Measurements from ENCODE around the gene TMEM119.

Gene TMEM119

DNA sequence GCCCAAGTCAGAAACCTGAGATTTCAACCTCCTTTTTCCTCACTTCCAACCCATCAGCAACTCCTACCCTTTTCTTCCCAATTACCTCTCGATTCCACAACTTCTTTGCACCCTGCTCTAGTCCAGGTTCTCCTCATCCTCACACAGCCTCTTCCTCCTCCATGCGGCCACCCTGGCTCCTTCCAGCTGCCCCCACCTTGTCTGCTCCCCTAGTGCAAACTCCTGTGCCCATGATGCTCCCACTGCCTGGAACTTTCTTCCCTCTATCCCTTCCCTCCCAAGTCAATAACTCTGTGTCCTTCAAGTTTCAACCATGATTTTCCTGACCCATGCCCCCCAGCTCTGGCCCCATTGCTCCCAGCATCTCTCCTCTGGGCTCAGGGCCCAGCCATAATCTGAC is 18.5 kb upstream of the TMEM119 start:
- DNase-seq (ENCODE audit: low spot score) = no peak

GRCh38 chr12:108615918-108616317 is 18.0 kb upstream of the TMEM119 start:
- no peak for DNase-seq (ENCODE audit: low spot score)

GRCh38 chr12:108614639-108615038 is 16.8 kb upstream of the TMEM119 start:
- DNase-seq (ENCODE audit: low spot score) = no peak

DNA sequence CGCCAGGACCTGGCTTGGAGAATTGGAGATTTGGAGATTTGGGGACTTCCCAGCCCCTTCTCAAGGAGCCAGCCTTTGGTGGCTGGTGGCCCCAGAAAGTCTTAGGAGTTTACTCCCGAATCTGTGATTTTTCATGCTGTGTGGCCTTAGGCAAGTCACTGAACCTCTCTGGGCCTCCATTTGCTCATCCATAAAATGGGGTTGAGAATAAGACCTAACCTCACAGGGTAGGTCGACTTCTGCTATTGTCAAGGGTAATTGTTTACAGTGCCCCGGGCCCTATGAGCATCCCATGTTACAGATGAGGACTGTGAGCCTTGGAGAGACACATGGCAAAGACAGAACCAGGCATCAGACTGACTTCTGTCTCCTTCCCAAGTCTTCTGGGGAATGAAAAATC is 16.2 kb upstream of the TMEM119 start:
- DNase-seq (ENCODE audit: low spot score) = no peak

DNA sequence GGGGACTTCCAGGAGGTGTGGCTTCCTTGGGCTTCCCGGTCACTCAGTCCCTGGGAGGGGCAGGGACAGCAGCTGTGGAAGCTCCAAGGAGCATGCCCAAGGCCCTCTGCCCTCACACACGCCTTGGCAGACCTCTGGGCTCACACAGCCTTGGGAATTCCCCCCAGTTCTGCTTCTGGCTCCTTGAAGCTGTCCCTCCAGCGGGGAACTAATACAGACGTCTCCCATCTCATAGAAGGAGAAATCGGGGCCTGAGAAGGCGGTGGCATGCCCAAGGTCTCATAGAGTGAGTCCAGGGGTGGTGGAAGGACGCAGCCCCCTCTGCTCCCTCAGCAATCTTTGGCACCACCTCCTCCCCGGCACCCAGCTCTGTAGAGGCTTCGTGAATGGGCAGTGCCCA is 15.7 kb upstream of the TMEM119 start:
- DNase-seq (ENCODE audit: low spot score) = no peak

GRCh38 chr12:108612788-108613282 is 15.0 kb upstream of the TMEM119 start:
- DNase-seq (ENCODE audit: low spot score) = no peak

- DNase-seq (ENCODE audit: low spot score) = peak; percentile 48
These were observed 14.1 kb upstream of the TMEM119 start for GRCh38 chr12:108611884-108612415.

DNA sequence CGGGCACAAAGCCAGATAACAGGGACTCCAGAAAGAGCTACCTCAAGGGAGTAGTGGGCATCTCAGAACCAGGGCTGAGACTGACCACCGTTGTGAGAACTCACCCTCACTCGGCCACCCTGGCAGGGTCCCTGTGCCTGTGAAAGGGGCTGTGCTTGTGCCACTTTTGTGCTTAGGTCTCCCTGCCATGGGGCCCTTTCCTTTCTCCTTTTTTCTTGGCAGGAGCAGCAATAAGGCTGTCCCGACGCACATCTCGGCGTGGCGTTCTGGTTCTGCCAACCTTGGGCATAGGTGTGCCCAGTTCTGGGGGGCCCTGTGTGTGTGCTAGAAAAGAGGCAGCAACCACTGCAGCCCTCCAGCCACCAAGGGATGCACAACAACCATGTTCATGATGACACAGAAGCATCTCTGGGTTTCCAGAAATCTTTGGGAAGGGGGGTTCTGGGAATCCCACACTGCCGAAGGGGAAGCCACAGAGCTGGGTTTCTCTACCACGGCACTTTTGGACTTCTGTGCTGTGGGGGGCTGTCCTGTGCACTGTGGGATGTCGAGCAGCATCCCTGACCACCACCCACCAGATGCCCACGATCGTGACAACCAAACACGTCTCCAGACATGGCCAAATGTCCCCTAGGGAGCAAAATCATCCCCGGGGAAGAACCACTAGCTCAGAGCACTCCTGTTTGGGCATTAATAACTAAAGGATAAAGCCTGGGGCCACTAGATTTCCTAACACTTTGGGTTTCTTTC is 13.1 kb upstream of the TMEM119 start:
- no peak for DNase-seq (ENCODE audit: low spot score)

DNA sequence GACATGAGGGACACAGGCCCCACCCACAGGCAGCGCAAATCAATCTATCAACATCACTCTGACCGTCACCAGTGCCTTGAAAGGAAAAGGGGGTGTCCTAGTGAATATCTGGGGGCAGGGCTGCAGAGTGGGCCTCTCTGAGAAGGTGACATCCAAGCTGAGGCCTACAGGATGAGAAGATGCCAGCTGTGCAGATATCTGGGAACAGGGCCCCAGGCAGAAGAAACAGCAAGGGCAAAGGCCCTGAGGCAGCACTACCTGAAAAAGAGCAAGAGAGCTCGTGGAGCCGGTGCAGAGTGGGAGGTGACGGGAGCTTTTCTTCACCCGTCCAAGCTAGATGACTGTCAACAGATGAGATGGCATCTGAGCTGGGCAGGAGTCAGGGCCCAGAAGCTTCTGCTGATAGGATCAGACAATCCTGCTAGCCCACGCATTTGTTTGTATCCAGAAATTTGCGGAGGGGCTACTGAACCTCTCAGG is 12.5 kb upstream of the TMEM119 start:
- no peak for DNase-seq (ENCODE audit: low spot score)

GRCh38 chr12:108609537-108610335 is 11.9 kb upstream of the TMEM119 start:
- DNase-seq (ENCODE audit: low spot score) = no peak

GRCh38 chr12:108608616-108609015 is 10.7 kb upstream of the TMEM119 start:
- no peak for DNase-seq (ENCODE audit: low spot score)

- DNase-seq (ENCODE audit: low spot score) = no peak
These were observed 10.2 kb upstream of the TMEM119 start for GRCh38 chr12:108607981-108608600.

DNA sequence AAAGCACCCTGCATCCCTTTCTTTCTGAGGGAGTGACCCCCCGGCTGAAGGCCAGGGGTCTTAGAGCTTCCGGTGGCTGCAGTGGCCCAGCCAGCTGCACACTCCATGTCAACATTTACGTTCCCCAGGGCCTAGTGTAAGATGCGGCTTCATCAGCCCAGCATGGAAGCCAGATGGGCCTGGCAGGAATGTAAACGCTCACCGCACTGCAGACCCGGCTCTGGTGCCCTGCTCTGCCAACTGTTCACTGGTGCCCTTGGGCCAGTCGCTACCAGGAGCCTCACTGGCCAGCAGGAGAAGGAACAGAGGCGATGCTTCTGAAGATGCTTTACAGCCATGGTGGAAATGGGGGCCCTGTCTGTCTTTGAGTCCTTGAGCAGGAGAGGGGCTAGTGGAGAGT is 8.6 kb upstream of the TMEM119 start:
- DNase-seq (ENCODE audit: low spot score) = no peak

- DNase-seq (ENCODE audit: low spot score) = no peak
These were observed 8.0 kb upstream of the TMEM119 start for GRCh38 chr12:108605690-108606406.

- no peak for DNase-seq (ENCODE audit: low spot score)
These were observed 7.3 kb upstream of the TMEM119 start for GRCh38 chr12:108605000-108605689.

DNA sequence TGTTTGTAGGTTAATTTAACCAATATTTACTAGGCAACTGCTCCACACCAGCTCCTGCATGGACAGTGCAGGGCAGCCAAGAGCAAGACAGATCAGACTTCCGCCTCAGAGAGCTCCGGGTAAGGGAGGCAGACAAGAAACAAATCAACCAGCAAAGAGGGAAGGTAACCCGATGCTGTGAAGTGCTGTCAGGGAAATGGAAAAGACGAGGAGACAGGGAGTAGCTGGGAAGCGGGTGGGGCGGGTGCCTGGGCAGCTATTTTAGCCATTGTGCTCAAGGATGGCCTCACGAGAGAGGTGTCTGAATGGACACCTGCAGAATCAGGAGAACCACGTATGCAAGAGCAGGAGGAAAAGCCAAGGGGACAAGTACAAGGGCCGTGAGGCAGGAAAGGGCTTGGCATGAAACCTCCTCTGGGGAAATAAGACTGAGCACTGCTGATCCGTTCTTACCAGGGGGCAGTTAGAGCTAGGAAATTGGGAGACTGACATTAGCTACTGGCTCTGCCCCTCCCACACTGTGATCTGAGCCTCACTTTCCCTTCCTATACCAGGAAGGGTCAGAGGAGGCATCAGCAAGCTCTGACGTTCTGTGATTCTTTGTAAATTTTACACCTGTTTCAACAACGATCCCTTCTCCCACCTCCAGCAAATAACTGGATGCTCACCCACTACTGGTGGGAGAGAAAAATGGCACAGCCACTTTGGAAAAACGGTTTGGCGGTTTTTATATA is 6.5 kb upstream of the TMEM119 start:
- no peak for DNase-seq (ENCODE audit: low spot score)

DNA sequence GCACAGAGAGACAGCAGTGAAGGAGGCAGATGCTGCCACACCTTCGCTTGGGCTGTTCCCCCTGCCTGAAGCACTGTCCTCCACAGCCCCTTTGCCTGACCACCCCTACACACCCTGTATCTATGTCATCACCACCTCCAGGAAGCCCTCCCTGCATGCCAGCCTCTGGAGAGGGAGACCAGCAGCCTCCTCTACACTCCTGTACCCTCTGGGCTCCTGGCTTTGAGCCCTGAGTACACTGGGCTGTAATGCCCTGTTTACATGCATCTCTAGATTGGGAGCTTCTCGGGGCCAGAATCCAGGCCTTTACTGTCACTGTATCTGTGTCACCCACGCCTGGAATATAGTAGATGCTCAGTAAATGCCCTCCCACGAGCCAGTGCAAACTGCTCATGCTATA is 5.9 kb upstream of the TMEM119 start:
- no peak for DNase-seq (ENCODE audit: low spot score)

DNA sequence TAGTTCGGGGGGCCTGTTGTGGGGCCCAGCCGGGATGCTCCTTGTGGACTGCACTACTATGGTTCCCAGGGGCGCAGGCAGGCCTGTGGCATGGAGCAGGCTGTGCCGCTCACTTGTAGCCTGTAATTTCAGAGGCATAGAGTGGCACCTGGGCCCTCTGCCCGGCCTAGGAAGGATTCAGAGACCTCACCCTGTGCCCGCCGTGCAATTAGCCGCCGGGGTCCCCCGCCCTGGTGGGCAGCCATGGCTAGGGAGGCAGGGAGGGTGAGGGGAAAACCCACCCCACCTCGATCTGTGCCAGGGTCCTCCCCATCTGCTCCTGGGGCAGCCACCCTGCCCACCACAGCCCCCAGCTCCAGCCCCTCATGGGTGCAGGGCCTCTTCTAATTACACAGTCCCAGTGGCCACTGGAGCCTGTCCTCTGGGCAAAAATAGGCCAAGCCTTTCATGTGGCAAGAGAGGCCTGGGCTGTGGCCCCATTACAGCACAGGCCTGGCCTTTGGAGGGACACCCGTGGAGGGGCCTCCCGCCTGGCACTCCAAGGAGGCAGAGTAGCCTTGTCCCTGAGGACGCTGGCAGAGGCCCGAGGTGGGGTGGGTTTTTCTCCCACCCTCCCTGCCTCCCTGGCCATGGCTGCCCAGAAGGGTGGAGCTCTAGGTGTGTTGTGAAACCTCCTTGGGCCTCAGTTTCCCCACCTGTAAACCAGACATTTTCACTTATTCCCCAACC is 5.3 kb upstream of the TMEM119 start:
- DNase-seq (ENCODE audit: low spot score) = no peak

DNA sequence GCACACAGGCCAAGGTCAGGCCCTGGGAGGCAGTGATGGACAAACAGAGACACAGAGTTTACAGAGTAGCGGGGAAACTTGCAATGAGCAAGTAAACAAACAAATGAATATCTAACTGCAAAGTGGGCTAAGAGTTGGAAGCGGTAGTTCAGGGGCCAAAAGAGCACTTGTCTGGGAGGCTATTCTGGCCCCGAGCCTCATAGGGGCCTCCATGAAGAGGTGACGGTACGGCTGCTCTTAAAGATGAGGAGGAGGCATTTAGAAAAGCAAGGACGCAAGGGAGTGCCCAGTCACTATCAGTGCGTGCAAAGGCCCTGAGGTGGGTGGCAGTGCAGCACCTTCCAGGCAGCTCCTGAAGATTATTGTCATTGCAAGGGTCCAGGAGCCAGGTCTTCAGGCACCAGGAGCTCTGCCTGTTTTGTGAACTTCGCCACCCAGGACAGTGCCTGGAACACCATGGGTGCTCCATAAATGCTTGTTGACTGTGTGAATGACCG is 4.4 kb upstream of the TMEM119 start:
- no peak for DNase-seq (ENCODE audit: low spot score)

DNA sequence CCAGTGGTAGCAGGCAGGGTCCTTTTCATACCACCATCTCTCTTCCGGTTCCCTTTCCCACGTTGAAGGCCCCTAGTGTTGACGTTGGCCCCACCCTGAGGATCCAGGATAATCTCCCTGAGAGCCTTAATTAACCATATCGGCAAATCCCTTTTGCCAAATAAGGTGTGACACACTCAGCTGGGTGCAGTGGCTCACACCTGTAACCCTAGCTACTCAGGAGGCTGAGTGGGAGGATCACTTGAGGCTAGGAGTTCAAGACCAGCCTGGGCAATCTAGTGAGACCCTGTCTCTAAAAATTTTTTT is 2.8 kb upstream of the TMEM119 start:
- no peak for DNase-seq (ENCODE audit: low spot score)

All from HuH-7 (cell line).